ENCODE data around the gene RAD9A.

RAD9A gene

DNA sequence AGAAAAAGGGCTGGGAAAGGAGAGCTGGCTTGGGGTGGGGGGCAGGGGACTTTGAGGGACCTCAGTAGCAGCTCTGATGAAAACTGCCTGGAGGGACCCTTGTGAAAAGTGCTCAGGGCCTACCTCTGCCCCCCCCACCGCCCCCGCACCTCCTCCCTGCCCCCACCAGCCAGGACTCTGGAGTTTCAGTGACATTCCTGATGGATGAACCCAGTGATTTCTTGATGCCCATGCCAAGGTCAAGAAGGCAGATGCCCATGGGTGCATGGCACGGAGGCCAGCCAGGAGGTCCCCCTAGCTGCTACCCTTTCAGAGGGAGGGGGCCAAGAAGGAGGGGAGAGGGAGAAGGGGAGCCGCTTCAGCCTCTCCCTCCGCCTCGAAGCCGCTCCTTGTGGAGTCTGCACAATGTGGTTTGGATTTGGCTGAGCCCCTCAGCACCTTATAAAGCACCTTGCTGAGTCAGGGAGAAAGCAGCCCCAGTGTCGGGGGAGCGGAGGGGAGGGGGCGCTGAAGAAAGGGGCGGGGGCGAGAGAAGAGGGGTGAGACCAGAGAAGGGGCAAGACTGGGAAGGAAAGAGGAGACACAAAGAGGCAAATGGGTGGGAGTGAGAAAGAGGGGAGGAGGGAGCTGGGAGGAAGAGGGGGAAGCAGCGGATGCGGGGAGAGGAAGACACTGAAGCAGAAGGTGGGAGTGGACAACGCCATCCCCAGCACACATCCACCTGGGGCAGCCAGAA, 16.3 kb upstream of the RAD9A start:
- FAIRE-seq = no peak

DNA sequence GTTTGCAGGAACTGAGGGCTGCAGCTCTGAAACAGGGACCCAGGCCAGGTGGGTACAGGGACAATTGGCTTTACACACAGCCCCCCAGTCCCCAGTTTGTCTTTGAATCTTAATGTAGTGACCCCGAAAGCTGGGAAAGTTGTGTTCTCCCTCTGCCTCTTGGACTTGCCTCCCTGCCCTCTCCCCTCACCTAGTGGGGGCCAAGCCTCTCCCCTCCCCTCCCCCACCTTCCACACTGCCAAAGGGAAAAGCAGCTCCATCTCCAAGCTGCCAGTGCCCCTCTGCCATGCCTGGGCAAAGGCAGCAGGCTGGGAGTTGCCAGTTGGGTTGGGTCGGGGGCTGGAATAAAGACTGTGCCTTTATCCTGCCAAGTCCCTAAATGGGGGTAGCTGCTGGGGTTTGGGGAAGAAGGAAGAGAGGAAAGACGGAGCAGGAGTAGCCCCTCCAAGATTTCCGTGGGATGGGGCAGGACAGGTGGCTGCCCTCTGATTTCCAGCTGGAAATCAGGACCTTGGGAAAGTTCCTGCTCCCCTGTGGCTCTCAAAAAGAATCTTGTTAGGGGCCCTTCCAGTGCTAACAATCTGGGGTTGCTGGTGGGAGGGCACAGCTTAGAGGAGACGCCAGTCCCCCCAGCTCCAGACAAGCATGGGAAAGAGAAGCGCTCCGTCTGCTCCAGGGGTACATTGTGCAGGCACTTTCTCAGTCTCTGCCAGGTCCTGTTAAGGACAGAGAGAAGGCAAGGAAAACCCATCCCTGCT, 15.5 kb upstream of the RAD9A start:
- FAIRE-seq = no peak

DNA sequence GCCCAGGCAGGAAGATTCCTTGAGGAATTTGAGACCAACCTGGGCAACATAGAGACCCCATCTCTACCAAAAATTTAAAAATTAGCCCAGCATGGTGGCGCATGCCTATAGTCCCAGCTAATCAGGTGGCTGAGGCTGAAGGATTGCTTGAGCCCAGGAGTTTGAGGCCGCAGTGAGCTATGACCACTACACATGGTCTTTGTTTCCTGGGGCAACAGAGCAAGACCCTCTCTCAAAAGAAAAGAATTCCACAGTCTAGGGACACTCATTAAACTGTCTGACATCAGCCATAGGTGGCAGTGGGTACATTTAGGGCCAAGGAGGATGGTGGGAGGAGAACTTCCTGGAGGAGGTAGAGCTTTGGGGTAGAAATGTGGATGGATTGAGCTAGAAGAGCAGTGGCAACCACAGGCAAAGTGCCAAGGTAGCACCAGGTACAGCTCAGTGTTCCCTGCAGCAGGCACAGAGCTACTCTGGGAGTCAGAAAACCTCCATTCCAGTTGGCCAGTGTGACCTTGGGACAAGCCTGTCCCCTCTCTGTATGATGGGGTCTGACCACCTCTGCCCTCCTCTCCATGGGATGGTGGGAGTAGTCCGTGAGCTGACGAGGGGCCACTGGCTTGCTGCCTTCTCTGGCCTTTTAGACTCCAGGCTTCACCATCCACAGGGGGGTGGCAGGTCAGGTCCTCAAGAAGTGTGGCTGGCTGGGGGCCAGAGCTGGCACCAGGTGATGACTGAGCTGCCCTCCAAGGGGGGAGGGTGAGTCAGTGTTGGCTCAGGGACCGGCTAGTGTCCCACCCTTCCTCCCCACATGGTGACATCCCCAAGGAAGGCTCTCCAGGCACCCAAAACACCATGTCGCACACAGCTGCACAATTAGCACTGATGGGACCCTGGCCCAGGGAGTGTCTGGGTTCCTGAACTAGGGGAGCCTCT, 14.6 kb upstream of the RAD9A start:
- FAIRE-seq = no peak

DNA sequence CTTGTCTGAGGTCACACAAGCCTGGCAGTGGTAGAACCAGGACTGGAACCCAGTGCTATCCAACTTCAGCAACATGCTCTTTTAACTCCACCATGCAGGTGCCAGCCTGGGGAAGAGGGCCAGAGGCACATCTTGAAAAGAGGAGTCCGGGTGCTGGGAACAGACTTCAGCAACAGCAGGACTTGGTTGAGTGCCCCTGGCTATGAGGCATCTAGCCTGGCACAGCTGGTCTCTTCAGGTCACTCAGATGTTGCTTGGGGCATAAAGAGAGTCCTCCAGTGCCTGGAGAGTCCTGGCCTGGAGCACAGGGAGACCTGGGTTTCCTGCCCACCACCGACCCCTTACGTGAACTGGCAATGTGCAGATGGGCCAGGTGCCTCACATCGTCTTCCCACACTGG, 13.2 kb upstream of the RAD9A start:
- FAIRE-seq = no peak

- FAIRE-seq = no peak
These were observed 12.4 kb upstream of the RAD9A start for GRCh38 chr11:67379061-67380058.

GRCh38 chr11:67381244-67381972, 10.4 kb upstream of the RAD9A start:
- FAIRE-seq = no peak

DNA sequence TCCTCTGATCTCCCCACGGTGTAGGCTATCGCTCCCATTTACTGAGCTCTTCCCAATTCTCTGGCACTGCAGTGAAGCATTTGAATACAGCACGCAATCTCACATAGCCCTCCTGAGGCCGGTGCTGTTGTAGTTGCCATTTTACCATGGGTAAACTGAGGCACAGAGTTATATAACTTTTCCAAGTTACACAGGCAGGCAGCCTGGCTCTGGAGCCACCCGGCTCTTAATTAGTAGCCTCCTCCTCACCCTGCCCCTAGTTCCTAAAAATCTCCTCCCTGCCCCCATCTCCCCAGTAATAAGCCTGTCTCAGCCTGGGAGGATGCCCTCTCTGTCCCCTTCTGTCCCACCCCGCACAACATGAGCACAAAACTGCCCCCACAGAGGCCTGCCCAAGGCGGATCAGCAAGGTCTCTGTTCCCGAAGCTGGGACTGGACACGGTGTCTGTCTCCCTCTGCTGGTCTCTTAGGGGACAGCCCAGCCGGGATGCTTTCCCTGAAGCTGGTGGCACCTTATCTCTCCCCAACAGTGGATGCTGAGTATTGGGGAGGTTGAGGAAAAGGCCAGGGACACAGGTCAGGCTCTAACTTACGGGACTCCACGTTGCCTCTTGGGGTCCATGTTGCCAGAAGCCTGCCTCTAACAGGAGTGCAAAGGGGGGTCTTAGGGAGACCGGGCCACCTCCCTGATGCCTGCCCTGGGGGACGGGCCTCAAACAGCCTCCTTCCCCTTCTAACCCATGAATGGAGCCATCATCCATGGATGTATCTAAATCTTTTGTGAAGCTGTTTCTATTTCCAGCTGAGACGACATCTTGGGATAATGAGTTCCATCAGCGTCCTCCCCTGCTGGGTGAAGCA, 9.3 kb upstream of the RAD9A start:
- FAIRE-seq = no peak

DNA sequence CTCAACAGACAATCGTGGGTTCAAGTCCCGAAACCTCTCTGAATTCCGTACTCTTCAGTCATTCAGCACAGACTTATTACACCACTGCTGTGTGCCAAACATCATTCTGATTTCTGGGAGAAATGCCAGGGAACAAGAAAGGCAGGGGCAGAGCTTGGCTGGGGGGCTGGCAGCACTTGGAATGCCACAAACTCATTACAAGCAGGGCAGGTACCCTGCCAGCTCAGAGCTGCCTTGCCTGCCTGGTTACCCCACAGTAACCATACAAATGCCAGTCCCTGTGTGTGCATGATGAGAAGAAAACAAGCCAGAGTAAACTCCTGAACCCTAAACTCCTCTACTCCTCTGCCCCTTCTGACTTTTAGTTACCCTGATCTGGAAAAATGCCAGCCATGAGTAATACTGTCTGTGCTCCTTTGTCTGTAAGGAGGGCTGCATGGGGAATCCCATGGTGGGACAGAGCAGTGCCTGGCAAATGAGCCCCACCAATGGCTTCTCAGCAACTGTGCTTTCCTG, 6.9 kb upstream of the RAD9A start:
- FAIRE-seq = no peak

DNA sequence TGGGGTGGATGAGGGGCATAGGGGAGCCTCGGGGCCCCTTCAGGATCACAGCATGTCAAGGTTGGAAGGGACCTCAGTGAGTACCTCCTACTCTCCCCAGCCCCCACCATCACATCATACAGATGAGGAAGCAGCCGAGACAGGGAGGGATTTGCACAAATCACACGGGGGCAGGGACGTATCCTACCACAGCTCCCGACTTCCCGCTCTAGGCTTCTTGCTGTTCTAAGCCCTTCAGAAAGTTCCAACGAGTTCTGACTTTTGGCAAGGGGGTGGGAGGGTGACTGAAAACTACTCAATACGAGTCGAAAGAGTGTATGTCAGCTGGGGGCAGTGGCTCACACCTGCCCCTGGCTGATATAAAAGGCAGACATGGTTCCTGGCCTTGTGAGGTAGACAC, 4.7 kb upstream of the RAD9A start:
- FAIRE-seq = no peak

DNA sequence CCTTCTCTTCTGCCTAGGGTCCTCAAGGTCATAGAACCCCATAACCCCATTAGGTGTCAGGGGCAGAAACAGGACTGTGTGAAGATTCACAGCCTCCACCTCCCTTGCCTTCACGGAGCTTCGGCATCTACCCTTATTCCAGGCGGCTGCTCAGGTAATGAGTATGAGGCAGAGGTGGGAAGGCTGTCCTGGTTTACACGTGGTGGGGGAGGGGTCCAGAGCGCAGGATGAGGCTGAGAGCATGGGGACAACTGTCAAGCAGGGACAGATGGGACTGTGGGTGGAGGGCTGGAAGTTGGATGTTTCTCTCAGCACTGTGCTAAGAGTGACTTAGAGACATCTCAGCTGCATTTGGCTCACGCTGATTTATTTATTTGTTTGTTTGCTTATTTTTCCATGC, 4.3 kb upstream of the RAD9A start:
- no peak for FAIRE-seq

DNA sequence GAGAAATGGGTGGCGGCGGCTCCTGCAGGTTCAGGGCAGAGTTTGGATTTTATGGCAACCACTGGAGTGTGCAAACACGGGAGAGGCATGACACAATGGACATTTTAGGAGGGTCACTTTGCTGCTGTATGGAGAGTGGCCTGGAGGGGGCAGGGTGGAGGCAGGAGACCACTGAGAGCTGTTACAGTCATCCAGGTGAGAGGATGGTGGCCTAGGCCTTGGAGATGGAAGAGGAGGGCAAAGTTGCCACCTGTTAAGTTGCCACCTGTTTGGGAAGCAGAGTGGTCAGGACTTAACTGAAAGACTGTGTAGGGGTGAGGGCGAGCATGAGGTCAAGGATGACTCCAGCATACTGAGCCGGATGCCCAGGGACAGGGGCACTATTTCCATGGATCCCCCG, 2.3 kb upstream of the RAD9A start:
- FAIRE-seq = no peak

DNA sequence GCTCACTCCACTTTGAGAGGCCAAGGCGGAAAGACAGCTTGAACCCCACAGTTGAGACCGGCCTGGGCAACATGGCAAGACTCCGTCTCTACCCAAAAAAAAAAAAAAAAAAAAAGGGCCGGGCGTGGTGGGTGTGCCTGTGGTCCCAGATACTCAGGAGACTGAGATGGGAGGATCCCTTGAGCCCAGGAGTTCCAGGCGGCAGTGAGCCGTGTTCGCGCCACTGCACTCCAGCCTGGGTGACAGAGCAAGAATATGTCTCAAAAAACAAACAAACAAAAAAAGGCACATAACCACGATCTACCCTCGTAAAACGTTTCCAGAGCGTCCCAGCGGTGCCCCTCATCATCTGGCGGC, 861 bp upstream of the RAD9A start:
- FAIRE-seq = no peak

GRCh38 chr11:67392183-67392715, 463 bp downstream of the RAD9A start:
- FAIRE-seq = no peak

DNA sequence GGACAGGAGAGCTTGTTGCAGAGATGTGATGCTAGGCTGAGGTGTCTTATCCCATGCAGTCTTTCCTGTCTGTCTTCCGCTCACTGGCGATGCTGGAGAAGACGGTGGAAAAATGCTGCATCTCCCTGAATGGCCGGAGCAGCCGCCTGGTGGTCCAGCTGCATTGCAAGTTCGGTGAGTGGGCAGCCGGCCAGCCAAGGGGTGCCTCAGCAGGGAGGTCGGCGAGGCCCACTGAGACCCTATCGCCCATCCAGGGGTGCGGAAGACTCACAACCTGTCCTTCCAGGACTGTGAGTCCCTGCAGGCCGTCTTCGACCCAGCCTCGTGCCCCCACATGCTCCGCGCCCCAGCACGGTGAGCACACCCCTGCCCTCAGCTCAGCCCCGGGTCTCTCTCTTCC, 1.7 kb downstream of the RAD9A start:
- FAIRE-seq = no peak

GRCh38 chr11:67393990-67394389, 2.2 kb downstream of the RAD9A start:
- no peak for FAIRE-seq

DNA sequence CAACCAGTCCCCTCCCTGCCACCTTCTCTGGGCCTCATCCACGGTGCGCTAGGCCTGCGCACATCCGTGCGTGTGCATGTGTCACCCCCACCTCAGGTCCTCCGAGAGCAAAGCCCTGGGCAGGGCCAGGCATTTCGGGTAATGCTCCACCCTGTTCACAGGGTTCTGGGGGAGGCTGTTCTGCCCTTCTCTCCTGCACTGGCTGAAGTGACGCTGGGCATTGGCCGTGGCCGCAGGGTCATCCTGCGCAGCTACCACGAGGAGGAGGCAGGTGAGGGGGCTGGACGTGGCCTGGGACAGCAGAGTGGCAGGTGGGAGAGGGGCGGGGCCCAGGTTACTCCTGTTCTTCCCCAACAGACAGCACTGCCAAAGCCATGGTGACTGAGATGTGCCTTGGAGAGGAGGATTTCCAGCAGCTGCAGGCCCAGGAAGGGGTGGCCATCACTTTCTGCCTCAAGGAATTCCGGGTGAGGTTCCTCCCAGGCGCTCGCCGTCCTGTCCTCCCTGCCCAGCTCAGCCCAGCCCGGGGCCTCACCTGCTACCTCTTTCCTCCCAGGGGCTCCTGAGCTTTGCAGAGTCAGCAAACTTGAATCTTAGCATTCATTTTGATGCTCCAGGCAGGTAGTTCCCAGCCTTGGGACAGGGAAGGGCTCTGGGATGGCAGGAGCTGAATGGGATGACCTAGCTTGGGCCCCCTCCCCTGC, 3.9 kb downstream of the RAD9A start:
- no peak for FAIRE-seq

DNA sequence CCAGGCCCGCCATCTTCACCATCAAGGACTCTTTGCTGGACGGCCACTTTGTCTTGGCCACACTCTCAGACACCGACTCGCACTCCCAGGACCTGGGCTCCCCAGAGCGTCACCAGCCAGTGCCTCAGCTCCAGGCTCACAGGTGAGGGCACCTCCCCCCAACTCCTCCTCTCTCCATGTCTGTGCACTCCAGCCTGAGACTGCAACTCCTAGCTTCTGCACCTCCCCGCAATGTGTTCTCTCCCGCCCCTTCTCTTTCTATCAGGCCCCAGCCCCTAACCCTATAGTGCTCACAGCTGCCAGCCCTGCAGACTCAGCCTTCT, 4.4 kb downstream of the RAD9A start:
- FAIRE-seq = no peak

DNA sequence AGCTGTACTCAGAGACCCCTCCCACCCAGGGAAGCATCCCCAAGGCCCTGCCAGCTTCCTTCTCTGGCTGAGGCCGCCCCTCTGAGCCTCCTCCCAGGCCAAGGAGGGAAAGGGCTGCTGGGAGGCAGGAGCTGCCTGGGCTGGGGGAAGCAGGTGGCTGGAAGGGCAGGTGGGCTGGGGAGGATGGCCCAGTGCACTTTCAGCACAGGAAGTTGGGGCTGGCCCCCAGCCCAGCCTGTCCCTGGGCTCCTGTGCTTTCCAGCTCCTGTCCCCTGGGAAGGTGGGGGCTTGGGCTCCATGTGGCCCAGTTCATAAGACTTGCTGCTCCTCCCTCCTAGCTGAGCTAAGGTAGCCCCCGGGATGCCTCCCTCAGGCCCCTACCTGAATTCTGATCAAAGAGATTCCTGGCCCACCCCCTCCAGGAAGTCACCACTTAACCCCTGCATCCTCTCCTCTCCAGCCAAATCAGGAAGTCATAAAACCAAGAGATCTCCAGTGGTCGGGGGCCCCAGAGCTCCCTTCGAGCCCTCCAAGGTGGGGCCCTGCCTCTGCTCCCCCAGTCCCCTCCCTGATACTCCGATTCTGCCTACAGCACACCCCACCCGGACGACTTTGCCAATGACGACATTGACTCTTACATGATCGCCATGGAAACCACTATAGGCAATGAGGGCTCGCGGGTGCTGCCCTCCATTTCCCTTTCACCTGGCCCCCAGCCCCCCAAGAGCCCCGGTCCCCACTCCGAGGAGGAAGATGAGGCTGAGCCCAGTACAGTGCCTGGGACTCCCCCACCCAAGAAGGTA, 5.0 kb downstream of the RAD9A start:
- FAIRE-seq = no peak

DNA sequence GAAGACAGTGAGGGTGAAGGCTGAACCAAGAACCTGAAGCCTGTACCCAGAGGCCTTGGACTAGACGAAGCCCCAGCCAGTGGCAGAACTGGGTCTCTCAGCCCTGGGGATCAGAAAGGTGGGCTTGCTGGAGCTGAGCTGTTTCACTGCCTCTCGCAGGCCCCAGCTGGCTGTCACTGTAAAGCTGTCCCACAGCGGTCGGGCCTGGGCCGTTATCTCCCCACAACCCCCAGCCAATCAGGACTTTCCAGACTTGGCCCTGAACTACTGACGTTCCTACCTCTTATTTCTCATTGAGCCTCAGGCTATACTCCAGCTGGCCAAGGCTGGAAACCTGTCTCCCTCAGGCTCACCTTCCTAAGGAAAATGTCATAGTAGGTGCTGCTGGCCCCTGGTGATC, 5.8 kb downstream of the RAD9A start:
- no peak for FAIRE-seq
